ENCODE measurements around the gene GNB5. TPM values are rescaled to one million over a fixed set of nuclear protein-coding genes. Genes with fewer than 3 reads are reported as not detected.

GNB5 gene
- total RNA-seq, 1 donor from 2014 or later, result 29.4 TPM

GRCh38 chr15:52207191-52207590, 16.0 kb upstream of the GNB5 start:
- DNase-seq (ENCODE audit: low spot score), result no peak

GRCh38 chr15:52206446-52206845, 15.3 kb upstream of the GNB5 start:
- DNase-seq (ENCODE audit: low spot score), result no peak

- no peak for DNase-seq (ENCODE audit: low spot score)
Observed at GRCh38 chr15:52204657-52205056, 13.5 kb upstream of the GNB5 start.

- no peak for DNase-seq (ENCODE audit: low spot score)
Observed at GRCh38 chr15:52200831-52201365, 9.7 kb upstream of the GNB5 start.

- DNase-seq (ENCODE audit: low spot score), result no peak
Observed at GRCh38 chr15:52199271-52199670, 8.1 kb upstream of the GNB5 start.

- DNase-seq (ENCODE audit: low spot score), result no peak
Observed at GRCh38 chr15:52196891-52197290, 5.7 kb upstream of the GNB5 start.

- DNase-seq (ENCODE audit: low spot score), result no peak
Observed at GRCh38 chr15:52193791-52194190, 2.6 kb upstream of the GNB5 start.

GRCh38 chr15:52193321-52193720, 2.1 kb upstream of the GNB5 start:
- DNase-seq (ENCODE audit: low spot score), result no peak

- no peak for DNase-seq (ENCODE audit: low spot score)
Observed at GRCh38 chr15:52186651-52187486, 4.3 kb downstream of the GNB5 start.

GRCh38 chr15:52185151-52185561, 6.0 kb downstream of the GNB5 start:
- DNase-seq (ENCODE audit: low spot score), result no peak

GRCh38 chr15:52184721-52185120, 6.5 kb downstream of the GNB5 start:
- DNase-seq (ENCODE audit: low spot score), result no peak

- DNase-seq (ENCODE audit: low spot score), result no peak
Observed at GRCh38 chr15:52183562-52184173, 7.5 kb downstream of the GNB5 start.

- no peak for DNase-seq (ENCODE audit: low spot score)
Observed at GRCh38 chr15:52181938-52182780, 9.0 kb downstream of the GNB5 start.

GRCh38 chr15:52180851-52181450, 10.2 kb downstream of the GNB5 start:
- no peak for DNase-seq (ENCODE audit: low spot score)

- no peak for DNase-seq (ENCODE audit: low spot score)
Observed at GRCh38 chr15:52180196-52180835, 10.9 kb downstream of the GNB5 start.

- DNase-seq (ENCODE audit: low spot score), result peak; percentile 89
Observed at GRCh38 chr15:52179278-52180195, 11.7 kb downstream of the GNB5 start.

- no peak for DNase-seq (ENCODE audit: low spot score)
Observed at GRCh38 chr15:52178765-52179164, 12.4 kb downstream of the GNB5 start.

- DNase-seq (ENCODE audit: low spot score), result no peak
Observed at GRCh38 chr15:52172869-52173268, 18.3 kb downstream of the GNB5 start.

- no peak for DNase-seq (ENCODE audit: low spot score)
Observed at GRCh38 chr15:52171807-52172206, 19.4 kb downstream of the GNB5 start.

GRCh38 chr15:52171386-52171785, 19.8 kb downstream of the GNB5 start:
- no peak for DNase-seq (ENCODE audit: low spot score)
